Astrocyte (in vitro differentiated cells and primary cell): Measurements from ENCODE around the gene KMT2C. TPM values are rescaled to one million over a fixed set of nuclear protein-coding genes. Genes with fewer than 3 reads are reported as not detected.

Experiments used
- DNase-seq: peaks from one replicate; pipeline ENCODE4 v3.0.0-alpha.2; 2010; ENCODE audit warnings: low read depth
- FAIRE-seq: peaks from 2 replicates; lab custom pipeline; 2011; peaks lifted over from hg19 to GRCh38; lab: Jason Lieb, UNC
- H2AFZ ChIP-seq: 2 replicates; pipeline ENCODE4 v1.6.0; 2012; ENCODE audit warnings: low read depth, low read length, inconsistent platforms
- H3K27ac ChIP-seq: 2 replicates; pipeline ENCODE4 v1.5.1; 2011; ENCODE audit warnings: low read depth, low read length, inconsistent platforms
- H3K27me3 ChIP-seq: 2 replicates; pipeline ENCODE4 v1.6.0; 2011; ENCODE audit warnings: low read length, inconsistent platforms; ENCODE audit not compliant: insufficient read depth
- H3K36me3 ChIP-seq: 2 replicates; pipeline ENCODE4 v1.5.1; 2011; ENCODE audit warnings: low read length, inconsistent platforms; ENCODE audit not compliant: insufficient read depth
- H3K4me1 ChIP-seq: 2 replicates; pipeline ENCODE4 v1.5.1; 2011; ENCODE audit warnings: low read length, inconsistent platforms; ENCODE audit not compliant: insufficient read depth
- H3K4me2 ChIP-seq: 2 replicates; pipeline ENCODE4 v1.6.0; 2012; ENCODE audit warnings: low read length, inconsistent platforms
- H3K4me3 ChIP-seq: 2 replicates; pipeline ENCODE4 v1.5.1; 2011; ENCODE audit warnings: low read depth, mild to moderate bottlenecking, low read length, inconsistent platforms; ENCODE audit not compliant: insufficient read depth
- H3K79me2 ChIP-seq: 2 replicates; pipeline ENCODE4 v1.6.0; 2012; ENCODE audit warnings: mild to moderate bottlenecking, low read length, inconsistent platforms; ENCODE audit not compliant: insufficient read depth
- H3K9ac ChIP-seq: 2 replicates; pipeline ENCODE4 v1.6.0; 2012; ENCODE audit warnings: mild to moderate bottlenecking, low read length, inconsistent platforms
- H3K9me3 ChIP-seq: 2 replicates; pipeline ENCODE4 v1.5.1; 2012; ENCODE audit warnings: low read depth, mild to moderate bottlenecking, low read length, inconsistent platforms; ENCODE audit not compliant: insufficient read depth
- H4K20me1 ChIP-seq: 2 replicates; pipeline ENCODE4 v1.6.0; 2012; ENCODE audit warnings: low read length, inconsistent platforms; ENCODE audit not compliant: insufficient read depth
- H3K27ac Mint-ChIP-seq: one replicate; pipeline ENCODE4 v1.8.0; 2021; ENCODE audit warnings: mild to moderate bottlenecking, mixed read lengths; ENCODE audit not compliant: unreplicated experiment
- H3K27me3 Mint-ChIP-seq: one replicate; pipeline ENCODE4 v1.8.0; 2021; ENCODE audit warnings: low read depth, mixed read lengths; ENCODE audit not compliant: unreplicated experiment
- H3K36me3 Mint-ChIP-seq: one replicate; pipeline ENCODE4 v1.8.0; 2021; ENCODE audit warnings: low read depth, mixed read lengths; ENCODE audit not compliant: unreplicated experiment
- H3K4me1 Mint-ChIP-seq: one replicate; pipeline ENCODE4 v1.8.0; 2021; ENCODE audit warnings: low read depth, mixed read lengths; ENCODE audit not compliant: unreplicated experiment
- H3K4me3 Mint-ChIP-seq: one replicate; pipeline ENCODE4 v1.8.0; 2021; ENCODE audit warnings: mild to moderate bottlenecking, moderate library complexity, mixed read lengths; ENCODE audit not compliant: unreplicated experiment
- H3K9me3 Mint-ChIP-seq: one replicate; pipeline ENCODE4 v1.8.0; 2021; ENCODE audit warnings: mild to moderate bottlenecking, mixed read lengths; ENCODE audit not compliant: unreplicated experiment
- EZH2 ChIP-seq: IDR thresholded peaks from 2 replicates; pipeline ENCODE4 v1.6.1; 2012; ENCODE audit warnings: mild to moderate bottlenecking, low read length, inconsistent platforms; ENCODE audit not compliant: insufficient read depth
- total RNA-seq: library from RNA; stranded (reverse); gene quantifications from 2 replicates; pipeline ENCODE4 v1.2.1, GENCODE V29; 2021
- TF ChIP-seq, protein P1 (sequence below): IDR thresholded peaks from 2 replicates; pipeline ENCODE4 v1.5.1; 2011; ENCODE audit warnings: low read depth, mild to moderate bottlenecking, inconsistent platforms, low read length, moderate library complexity; ENCODE audit not compliant: insufficient read depth

KMT2C gene
- total RNA-seq, 1 donor from 2014 or later, result 59.0 TPM

DNA sequence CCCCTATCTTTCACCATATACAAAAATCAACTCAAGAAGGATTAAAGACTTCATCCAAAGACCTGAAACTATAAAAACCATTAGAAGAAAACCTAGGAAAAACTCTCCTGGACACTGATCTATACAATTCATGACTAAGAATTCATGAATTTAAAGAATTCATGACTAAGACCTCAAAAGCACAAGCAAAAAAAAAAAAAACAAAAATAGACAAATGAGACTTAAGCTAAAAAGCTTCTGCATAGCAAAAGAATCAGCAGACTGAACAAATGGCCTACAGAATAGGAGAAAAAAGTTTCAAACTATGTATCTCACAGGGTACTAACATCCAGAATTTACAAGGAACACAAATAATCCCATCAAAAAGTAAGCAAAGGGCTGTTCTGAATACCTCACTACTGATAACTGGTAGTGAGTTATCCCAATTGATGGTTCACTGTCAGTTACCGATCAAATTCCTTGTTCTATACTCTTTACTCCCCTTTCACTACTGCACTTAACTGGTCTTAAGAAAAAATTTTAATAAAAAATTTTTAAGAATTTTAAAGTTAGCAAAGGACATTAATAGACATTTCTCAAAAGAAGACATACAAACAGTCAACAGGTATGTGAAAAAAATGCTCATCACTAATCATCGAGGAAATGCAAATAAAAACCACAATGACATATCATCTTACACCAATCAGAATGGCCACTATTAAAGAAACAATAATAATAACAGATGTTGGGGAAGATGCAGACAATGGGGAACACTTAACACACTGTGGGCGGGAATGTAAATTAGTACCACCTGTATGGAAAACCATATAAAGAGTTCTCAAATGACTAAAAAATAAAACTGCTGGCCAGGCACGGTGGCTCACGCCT lies 33.2 kb downstream of the KMT2C start:
- DNase-seq (peak; percentile 43), FAIRE-seq (peak; percentile 59)
- Mint-ChIP-seq H3K27ac (no peak overlapping the region), H3K4me3 (no peak overlapping the region), H3K9me3 (peaks cover 20% of the 10 kb centered on the region), H3K36me3 (peaks cover 2% of the 10 kb centered on the region), H3K4me1 (peaks cover 3% of the 10 kb centered on the region), H3K27me3 (no peaks in the 10 kb centered on the region)
- Histone ChIP-seq H3K27me3 (no peaks in the 10 kb centered on the region), H3K9me3 (peaks cover 5% of the 10 kb centered on the region), H3K4me3 (no peak overlapping the region), H3K79me2 (peaks cover 88% of the 10 kb centered on the region), H2AFZ (no peak overlapping the region), H3K36me3 (no peaks in the 10 kb centered on the region), H3K9ac (no peak overlapping the region), H3K4me2 (no peak overlapping the region), H3K4me1 (no peaks in the 10 kb centered on the region), H4K20me1 (peaks cover 63% of the 10 kb centered on the region), H3K27ac (no peak overlapping the region)
- TF ChIP-seq, protein P1, sequence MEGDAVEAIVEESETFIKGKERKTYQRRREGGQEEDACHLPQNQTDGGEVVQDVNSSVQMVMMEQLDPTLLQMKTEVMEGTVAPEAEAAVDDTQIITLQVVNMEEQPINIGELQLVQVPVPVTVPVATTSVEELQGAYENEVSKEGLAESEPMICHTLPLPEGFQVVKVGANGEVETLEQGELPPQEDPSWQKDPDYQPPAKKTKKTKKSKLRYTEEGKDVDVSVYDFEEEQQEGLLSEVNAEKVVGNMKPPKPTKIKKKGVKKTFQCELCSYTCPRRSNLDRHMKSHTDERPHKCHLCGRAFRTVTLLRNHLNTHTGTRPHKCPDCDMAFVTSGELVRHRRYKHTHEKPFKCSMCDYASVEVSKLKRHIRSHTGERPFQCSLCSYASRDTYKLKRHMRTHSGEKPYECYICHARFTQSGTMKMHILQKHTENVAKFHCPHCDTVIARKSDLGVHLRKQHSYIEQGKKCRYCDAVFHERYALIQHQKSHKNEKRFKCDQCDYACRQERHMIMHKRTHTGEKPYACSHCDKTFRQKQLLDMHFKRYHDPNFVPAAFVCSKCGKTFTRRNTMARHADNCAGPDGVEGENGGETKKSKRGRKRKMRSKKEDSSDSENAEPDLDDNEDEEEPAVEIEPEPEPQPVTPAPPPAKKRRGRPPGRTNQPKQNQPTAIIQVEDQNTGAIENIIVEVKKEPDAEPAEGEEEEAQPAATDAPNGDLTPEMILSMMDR, result no peak

- H3K79me2 ChIP-seq, result peaks cover 90% of the 10 kb centered on the region
- Mint-ChIP-seq H3K4me1 (peaks cover 4% of the 10 kb centered on the region), H3K4me3 (no peak overlapping the region), H3K27ac (no peak overlapping the region), H3K9me3 (peaks cover 5% of the 10 kb centered on the region), H3K36me3 (peaks cover 2% of the 10 kb centered on the region), H3K27me3 (no peaks in the 10 kb centered on the region)
- H3K27me3 ChIP-seq, result no peaks in the 10 kb centered on the region
- no peak for FAIRE-seq
- no peak overlapping the region for H2AFZ ChIP-seq
- H3K36me3 ChIP-seq, result no peaks in the 10 kb centered on the region
- H3K27ac ChIP-seq, result no peak overlapping the region
- no peak overlapping the region for H3K9ac ChIP-seq
- no peak overlapping the region for H3K4me2 ChIP-seq
- H3K4me3 ChIP-seq, result no peak overlapping the region
- no peak for DNase-seq
- no peak for TF ChIP-seq EZH2
- TF ChIP-seq, protein P1, result no peak
- H3K4me1 ChIP-seq, result no peaks in the 10 kb centered on the region
- peaks cover 5% of the 10 kb centered on the region for H3K9me3 ChIP-seq
- H4K20me1 ChIP-seq, result peaks cover 75% of the 10 kb centered on the region
These were observed 36.5 kb downstream of the KMT2C start for GRCh38 chr7:152399344-152399743.

GRCh38 chr7:152395112-152395511 lies 40.7 kb downstream of the KMT2C start:
- no peaks in the 10 kb centered on the region for H3K9me3 Mint-ChIP-seq
- H3K27me3 Mint-ChIP-seq, result no peaks in the 10 kb centered on the region
- Histone ChIP-seq H3K27ac (no peak overlapping the region), H3K79me2 (peaks cover 96% of the 10 kb centered on the region), H3K27me3 (no peaks in the 10 kb centered on the region), H2AFZ (no peak overlapping the region), H3K4me2 (no peak overlapping the region), H3K9ac (no peak overlapping the region), H3K36me3 (no peaks in the 10 kb centered on the region), H3K4me3 (no peak overlapping the region), H4K20me1 (peaks cover 90% of the 10 kb centered on the region), H3K9me3 (no peaks in the 10 kb centered on the region), H3K4me1 (no peaks in the 10 kb centered on the region)
- H3K4me3 Mint-ChIP-seq, result no peak overlapping the region
- H3K4me1 Mint-ChIP-seq, result peaks cover 11% of the 10 kb centered on the region
- H3K27ac Mint-ChIP-seq, result no peak overlapping the region
- peak; percentile 62 for DNase-seq
- peaks cover 2% of the 10 kb centered on the region for H3K36me3 Mint-ChIP-seq
- no peak for FAIRE-seq
- TF ChIP-seq EZH2, result no peak
- TF ChIP-seq, protein P1, result no peak
